Bladder microvascular endothelial cell (primary cell): ENCODE data around the gene ASPN. TPM values are rescaled to one million over a fixed set of nuclear protein-coding genes. Genes with fewer than 3 reads are reported as not detected.

Source experiments
- total RNA-seq: library from RNA; depleted of rRNA; stranded (reverse); fragments of >200 nt; gene quantifications from 2 replicates; pipeline ENCODE4 v1.2.3, GENCODE V29; 2014

The ASPN gene
- 0.06 TPM in 1 of 2 replicates, not detected in the other for total RNA-seq

GRCh38 chr9:92482329-92482728, at the start of gene ASPN:
ASPN (minus strand) TSS chr9:92482506.

GRCh38 chr9:92424340-92424739, 58.0 kb downstream of the ASPN start, which contains the start of gene OMD:
OMD (minus strand) TSS chr9:92424471; CDS start chr9:92417558, 6,913 bp downstream.

Other genes with a start within 250 kb of the ASPN start
- gene IARS1, start 188.8 kb downstream of the ASPN start, total RNA-seq = 85.2 and 258 TPM in 2 replicates
- gene NOL8, start 157.2 kb downstream of the ASPN start, total RNA-seq = 14.2 and 32.7 TPM in 2 replicates
- gene CENPP, start 156.6 kb downstream of the ASPN start, total RNA-seq = 2.3 and 4.3 TPM in 2 replicates
- gene OGN, start 77.9 kb downstream of the ASPN start, total RNA-seq = not detected in 2 replicates
- 0.06 TPM in 1 of 2 replicates, not detected in the other for gene OMD, start 58.0 kb downstream of the ASPN start, total RNA-seq
- not detected in 2 replicates for gene ECM2, start 53.5 kb upstream of the ASPN start, total RNA-seq
- gene IPPK, start 187.6 kb upstream of the ASPN start, total RNA-seq = 7.4 and 32.8 TPM in 2 replicates